HG03060 (cell line): ENCODE results near the gene MTCL1.

Source experiments
- ATAC-seq: cut with Tn5 transposase; IDR thresholded peaks from one replicate; pipeline ENCODE4 v1.9.1; 2021; ENCODE audit warnings: low read depth, moderate number of reproducible peaks; ENCODE audit not compliant: unreplicated experiment

The MTCL1 gene

DNA sequence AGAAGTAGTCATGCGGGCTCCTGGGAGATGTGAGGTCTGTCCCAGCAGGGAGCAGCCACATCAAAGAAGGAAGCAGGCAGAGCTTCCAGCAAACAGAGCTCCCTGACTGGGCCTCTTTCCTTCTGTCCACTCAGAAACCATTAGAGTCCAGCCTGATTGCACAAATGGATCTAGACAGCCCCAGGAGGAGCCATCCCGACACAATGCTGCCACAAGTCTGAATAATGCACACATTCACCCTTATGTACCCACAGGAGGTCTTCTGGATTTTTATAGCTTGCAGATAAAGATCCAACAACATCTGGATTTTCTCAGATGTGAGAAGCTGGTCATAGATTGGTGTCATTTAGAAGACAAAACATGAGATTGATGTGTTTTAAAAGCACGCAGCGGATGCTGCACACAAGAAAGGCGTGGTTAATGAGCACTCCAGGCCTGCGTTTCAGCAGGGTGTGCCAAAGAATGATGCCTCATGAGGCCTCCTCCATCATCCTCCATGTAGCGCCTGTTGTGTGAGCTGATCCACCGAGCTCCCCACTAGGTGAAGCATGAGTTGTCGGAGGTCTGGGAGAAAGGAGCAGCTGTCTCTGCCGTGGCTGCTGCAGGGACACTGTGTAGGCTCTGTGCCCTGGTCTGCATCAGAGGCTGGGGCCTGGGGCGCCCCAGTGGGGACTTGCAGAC is 60.6 kb downstream of the MTCL1 start:
- ATAC-seq = no peak

- ATAC-seq = no peak
These were observed 61.4 kb downstream of the MTCL1 start for GRCh38 chr18:8766559-8767293.

GRCh38 chr18:8767340-8767739 is 62.0 kb downstream of the MTCL1 start:
- ATAC-seq = no peak

- ATAC-seq = no peak
These were observed 64.2 kb downstream of the MTCL1 start for GRCh38 chr18:8769509-8770095.

DNA sequence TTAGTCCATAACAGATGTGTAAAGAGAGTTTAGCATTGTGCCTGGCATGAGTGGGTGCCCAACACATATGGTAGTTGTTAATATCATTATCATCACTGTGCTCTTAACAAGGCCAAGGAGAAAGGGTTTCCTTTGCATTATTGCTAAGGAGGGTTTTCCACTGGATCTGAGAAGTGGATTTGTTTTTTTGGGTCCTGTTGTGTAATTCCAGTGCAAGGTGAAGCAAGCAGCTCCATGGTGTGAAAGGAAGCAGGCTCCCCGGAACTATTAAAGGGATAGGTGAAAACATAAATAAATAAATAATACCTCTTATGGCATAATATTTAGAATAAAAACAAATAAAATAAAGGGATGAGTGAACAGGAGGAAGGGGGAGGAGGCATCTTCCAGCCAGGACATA is 65.3 kb downstream of the MTCL1 start:
- ATAC-seq = no peak

GRCh38 chr18:8771930-8772329 is 66.6 kb downstream of the MTCL1 start:
- no peak for ATAC-seq

- no peak for ATAC-seq
These were observed 68.6 kb downstream of the MTCL1 start for GRCh38 chr18:8773980-8774379.

DNA sequence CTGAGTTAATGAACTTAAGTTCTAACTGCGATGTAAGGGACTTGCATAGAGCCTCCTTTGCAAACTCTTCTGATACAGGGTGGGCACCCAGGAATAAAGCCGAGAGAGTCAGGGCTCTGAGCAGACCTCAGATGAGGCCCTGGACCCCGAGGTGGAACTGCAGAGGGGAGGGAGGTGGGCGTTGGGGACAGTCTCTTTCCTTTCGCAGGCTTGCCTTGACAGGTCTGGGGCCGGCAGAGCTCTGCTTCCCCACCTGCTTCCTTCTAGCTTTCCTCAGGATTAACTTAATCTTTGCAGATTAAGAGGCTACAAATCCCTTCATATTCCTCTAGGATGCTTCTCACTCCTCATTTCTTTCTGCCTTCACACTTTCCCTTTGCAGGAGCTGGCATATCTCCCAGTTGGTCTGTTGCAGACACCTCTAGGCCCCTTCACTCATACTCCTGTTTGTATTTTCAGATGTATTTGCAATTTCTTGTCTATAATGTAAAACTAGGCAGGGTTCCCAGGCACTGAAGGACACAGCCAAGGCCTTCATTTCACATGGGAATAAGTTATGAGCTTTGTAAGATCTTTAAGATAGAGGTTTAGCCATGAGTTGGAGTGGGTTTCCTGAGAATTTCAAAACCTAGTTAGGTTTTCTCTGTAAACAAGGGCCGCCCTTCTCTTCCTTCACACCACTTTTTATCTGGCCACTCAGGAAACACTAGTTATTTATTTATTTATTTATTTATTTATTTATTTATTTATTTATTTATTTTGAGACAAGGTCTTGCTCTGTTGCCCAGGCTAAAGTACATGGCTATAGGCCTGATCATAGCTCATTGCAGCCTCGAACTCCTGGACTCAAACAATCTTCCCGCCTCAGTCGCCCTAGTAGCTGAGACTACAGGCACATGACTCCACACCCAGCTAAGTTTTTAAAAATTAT is 70.9 kb downstream of the MTCL1 start:
- no peak for ATAC-seq

DNA sequence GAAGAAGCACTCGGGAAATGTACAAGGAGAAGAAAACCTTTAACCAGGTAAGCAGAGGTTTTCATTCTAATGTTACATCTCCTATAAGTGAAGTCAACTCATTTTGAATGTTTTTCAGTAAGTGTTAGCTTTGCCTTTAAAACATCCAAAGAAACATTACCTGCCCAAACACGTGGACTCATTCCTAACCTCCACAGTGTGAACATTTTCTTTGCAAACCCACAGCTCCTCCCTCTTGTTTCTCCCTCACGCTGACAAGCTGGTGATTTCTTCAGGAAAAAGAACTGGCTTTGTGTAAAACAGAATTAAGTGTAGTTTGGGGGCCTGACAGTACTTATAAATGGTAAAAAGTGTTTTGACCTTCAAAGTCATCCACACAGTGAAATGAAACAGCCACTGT is 72.5 kb downstream of the MTCL1 start:
- no peak for ATAC-seq

GRCh38 chr18:8778386-8778785 is 73.0 kb downstream of the MTCL1 start:
- ATAC-seq = no peak

GRCh38 chr18:8778824-8779223 is 73.5 kb downstream of the MTCL1 start:
- no peak for ATAC-seq

DNA sequence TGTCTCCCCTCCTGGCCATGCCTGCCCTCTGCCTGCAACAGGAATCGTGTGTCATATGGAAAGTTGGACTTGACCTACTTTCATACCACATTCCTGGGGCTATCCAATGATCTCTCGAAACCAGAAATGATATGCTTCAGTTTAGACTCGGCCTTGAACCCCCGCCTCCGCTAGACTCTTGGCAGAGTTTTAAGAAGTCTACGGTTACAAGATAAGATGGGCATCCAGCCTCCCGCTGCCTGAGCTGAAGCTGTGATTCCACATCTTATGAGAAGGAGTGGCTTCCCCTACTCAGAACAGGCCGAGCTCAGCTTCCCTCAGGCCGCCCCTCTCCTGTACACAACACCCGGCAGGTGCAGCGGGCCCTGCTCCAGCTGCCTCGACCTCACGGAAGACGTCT is 73.9 kb downstream of the MTCL1 start:
- ATAC-seq = no peak

DNA sequence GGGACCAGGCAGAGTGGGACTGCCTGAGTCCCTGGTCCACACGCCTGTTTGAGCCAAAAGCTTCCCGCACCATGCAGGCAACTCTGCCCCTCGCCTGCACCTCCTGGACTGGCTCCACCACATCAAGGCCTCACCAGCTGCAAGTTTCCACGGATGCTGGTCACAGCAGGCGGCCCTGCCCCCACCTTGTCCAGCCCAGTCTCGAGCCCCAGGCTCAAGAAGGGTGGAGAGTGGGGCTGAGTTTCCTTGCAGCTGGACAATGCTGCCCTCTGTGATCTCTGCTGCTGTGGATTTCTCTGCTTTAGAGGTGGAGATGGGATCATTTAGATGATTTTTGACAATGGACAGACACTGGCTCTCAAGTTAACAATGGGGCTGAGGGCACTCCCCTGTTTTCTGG is 74.9 kb downstream of the MTCL1 start:
- ATAC-seq = no peak

GRCh38 chr18:8781671-8782070 is 76.3 kb downstream of the MTCL1 start:
- no peak for ATAC-seq

- ATAC-seq = no peak
These were observed 78.1 kb downstream of the MTCL1 start for GRCh38 chr18:8783335-8783993.

DNA sequence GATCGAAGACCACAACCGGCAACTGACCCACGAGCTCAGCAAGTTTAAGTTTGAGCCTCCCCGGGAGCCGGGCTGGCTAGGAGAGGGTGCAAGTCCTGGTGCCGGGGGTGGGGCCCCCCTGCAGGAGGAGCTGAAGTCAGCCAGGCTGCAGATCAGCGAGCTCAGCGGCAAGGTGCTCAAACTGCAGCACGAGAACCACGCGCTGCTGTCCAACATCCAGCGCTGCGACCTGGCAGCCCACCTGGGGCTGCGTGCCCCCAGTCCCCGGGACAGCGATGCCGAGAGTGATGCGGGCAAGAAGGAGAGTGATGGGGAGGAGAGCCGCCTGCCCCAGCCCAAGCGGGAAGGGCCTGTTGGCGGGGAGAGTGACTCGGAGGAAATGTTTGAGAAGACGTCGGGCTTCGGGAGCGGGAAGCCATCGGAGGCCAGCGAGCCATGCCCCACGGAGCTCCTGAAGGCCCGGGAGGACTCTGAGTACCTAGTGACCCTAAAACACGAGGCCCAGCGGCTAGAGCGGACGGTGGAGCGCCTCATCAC is 78.7 kb downstream of the MTCL1 start:
- ATAC-seq = no peak

DNA sequence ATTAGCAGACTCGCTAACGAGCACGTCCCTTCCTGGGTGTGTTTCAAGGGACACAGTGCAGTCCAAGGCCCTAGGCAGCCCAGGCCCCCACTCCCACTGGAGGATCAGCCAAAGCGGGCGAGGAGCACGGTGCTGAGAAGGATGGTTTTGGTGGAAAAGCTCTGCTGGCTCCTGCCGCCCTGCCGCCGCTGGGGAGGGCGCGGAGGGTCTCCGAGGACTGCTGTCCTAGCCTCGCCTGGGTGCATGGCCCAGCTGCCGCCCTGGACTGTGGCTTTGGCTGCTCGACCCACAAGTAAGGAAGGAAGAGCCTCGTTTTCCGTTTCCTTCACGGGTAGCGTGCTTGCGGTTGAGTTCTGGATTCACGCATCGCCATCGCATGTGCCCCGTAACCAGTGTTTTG is 79.9 kb downstream of the MTCL1 start:
- no peak for ATAC-seq

DNA sequence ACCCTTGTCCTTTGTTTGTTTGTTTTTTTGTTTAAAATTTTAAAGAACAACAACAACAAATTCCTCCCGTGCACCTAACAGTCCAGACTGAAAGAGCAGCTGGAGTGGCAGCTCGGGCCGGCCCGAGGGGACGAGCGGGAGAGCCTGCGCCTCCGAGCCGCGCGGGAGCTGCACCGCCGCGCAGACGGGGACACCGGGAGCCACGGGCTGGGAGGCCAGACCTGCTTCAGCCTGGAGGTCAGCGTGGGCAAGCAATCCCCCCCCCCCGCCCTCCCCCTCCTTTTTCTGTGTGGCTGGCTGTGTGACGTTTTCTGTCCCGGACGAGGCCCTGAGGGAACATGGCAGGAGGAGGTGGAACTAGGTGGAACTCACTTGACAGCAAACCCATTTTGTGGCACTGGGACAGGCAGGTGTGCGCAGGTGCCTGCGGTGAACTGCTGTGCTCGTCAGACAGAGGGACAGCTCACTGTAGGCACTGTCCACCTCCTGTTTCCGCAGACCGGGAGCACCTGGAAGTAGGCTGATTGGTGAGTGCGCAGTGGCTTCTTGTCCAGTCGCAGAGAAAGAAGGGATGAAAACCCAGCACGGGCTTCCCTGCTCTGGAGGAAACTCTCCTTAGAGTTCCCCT is 80.6 kb downstream of the MTCL1 start:
- ATAC-seq = no peak

DNA sequence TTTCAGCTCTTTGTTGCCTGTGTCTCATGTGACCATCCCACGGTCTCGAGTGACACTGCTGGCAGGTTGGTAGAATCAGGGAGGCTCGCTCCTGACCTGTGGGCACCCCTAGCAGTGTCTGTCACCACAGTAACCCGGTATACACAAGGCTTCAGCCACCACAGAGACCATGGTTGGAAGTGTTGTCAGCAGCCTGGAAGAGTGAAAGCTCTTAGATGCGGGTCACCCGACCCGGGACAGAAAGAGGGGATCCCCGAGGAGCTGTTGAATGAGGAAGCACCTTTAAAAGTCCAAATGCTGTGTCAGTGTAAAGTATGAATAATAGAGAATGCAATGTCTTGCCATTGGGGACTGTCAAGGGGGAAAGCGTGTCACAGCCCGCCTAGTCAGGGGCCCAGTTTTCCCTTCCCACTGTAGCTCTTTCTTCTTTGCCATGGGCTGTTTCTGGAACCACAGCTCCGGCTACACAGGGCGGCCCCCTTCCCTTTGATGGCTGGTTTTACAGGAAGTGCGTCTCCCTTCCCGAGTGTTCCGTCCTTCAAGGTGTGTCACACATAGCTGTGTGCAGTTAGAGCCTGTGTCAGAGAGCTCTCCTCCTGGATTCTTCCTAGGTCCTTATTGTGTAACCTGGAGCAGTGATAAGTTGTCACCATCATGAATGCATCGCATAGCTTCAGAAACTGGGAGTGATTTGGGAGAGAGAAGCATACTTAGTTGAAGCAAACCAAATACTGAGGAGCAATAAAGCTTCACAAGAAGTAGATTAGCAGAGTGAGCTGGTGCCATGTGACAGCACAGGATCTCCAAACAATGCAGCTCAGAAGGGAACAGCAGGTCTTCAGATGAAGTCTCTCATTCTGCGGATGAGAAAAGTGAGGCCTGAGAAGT is 81.4 kb downstream of the MTCL1 start:
- ATAC-seq = no peak
